GDM1 (cell line): Measurements from ENCODE around the gene KRT2.

Source experiments
- DNase-seq: peaks from one replicate; lab custom pipeline; 2025; lab: John Stamatoyannopoulos, UW

The KRT2 gene

GRCh38 chr12:52615208-52615868 is 36.7 kb downstream of the KRT2 start:
- peak; percentile 43 for DNase-seq

GRCh38 chr12:52614381-52615207 is 37.4 kb downstream of the KRT2 start:
- DNase-seq: no peak

GRCh38 chr12:52613384-52614030 is 38.5 kb downstream of the KRT2 start:
- no peak for DNase-seq

- DNase-seq: no peak
These were observed 39.3 kb downstream of the KRT2 start for GRCh38 chr12:52612431-52613383.

GRCh38 chr12:52611080-52611468 is 40.9 kb downstream of the KRT2 start:
- no peak for DNase-seq

- no peak for DNase-seq
These were observed 43.0 kb downstream of the KRT2 start for GRCh38 chr12:52608826-52609630.

GRCh38 chr12:52608161-52608560 is 43.9 kb downstream of the KRT2 start:
- no peak for DNase-seq

- DNase-seq: no peak
These were observed 44.7 kb downstream of the KRT2 start for GRCh38 chr12:52607314-52607713.

- DNase-seq: no peak
These were observed 45.3 kb downstream of the KRT2 start for GRCh38 chr12:52606581-52607218.

GRCh38 chr12:52606096-52606495 is 45.9 kb downstream of the KRT2 start:
- DNase-seq: no peak

GRCh38 chr12:52605542-52605941 is 46.5 kb downstream of the KRT2 start:
- DNase-seq: no peak

- no peak for DNase-seq
These were observed 47.2 kb downstream of the KRT2 start for GRCh38 chr12:52604859-52605258.

GRCh38 chr12:52603314-52603713 is 48.7 kb downstream of the KRT2 start:
- no peak for DNase-seq

- no peak for DNase-seq
These were observed 49.5 kb downstream of the KRT2 start for GRCh38 chr12:52602552-52602951.

GRCh38 chr12:52601671-52602070 is 50.3 kb downstream of the KRT2 start:
- DNase-seq: no peak

- DNase-seq: no peak
These were observed 51.0 kb downstream of the KRT2 start, which contains the start of gene KRT72 for GRCh38 chr12:52600941-52601481. TSS of gene KRT72 (minus strand) at chr12:52601463. CDS start at chr12:52601452, 11 bp downstream.

GRCh38 chr12:52600475-52600874 is 51.5 kb downstream of the KRT2 start:
- no peak for DNase-seq

GRCh38 chr12:52600071-52600470 is 51.9 kb downstream of the KRT2 start:
- DNase-seq: no peak

- DNase-seq: no peak
These were observed 53.0 kb downstream of the KRT2 start for GRCh38 chr12:52598966-52599365.
